ENCODE measurements around the gene TARS1. TPM values are rescaled to one million over a fixed set of nuclear protein-coding genes. Genes with fewer than 3 reads are reported as not detected.
"Not testable (repeated sequence)": the region's sequence is repeated elsewhere in the genome, so short reads cannot be mapped to it uniquely, and the experiment has no call there.

Gene TARS1
- total RNA-seq, 6 donors from 2014 or later = 28.3 to 111 (median 49.5) TPM

DNA sequence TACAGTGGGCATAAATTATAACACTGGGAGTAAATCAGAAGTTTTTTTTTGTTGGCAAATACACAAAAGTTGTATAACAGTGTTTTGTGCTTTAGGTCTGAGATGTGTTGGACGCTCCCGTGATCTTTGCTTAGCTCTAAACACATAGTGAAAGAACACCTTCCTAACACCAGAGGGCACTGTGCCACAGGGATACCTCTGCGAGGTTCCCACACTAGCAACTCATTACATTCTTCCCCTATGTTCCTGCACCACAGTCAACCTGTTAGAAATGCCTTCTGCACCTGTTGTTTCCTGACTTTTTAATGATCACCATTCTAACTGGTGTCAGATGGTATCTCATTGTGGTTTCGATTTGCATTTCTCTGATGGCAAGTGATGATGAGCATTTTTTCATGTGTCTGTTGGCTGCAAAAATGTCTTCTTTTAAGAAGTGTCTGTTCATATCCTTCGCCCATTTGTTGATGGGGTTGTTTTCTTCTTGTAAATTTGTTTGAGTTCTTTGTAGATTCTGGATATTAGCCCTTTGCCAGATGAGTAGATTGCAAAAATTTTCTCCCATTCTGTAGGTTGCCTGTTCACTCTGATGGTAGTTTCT is 4.8 kb upstream of the TARS1 start:
- TF ChIP-seq, protein P1, sequence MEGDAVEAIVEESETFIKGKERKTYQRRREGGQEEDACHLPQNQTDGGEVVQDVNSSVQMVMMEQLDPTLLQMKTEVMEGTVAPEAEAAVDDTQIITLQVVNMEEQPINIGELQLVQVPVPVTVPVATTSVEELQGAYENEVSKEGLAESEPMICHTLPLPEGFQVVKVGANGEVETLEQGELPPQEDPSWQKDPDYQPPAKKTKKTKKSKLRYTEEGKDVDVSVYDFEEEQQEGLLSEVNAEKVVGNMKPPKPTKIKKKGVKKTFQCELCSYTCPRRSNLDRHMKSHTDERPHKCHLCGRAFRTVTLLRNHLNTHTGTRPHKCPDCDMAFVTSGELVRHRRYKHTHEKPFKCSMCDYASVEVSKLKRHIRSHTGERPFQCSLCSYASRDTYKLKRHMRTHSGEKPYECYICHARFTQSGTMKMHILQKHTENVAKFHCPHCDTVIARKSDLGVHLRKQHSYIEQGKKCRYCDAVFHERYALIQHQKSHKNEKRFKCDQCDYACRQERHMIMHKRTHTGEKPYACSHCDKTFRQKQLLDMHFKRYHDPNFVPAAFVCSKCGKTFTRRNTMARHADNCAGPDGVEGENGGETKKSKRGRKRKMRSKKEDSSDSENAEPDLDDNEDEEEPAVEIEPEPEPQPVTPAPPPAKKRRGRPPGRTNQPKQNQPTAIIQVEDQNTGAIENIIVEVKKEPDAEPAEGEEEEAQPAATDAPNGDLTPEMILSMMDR (IDR thresholded peaks at IDR 0.05) = peak; percentile 57 to 80 (median 68)
- peak; percentile 62 to 65 for ATAC-seq (ENCODE audit: low FRiP score in 2 of 2)
- 21 to 27% methylated on average over 5 of the region's 5 CpGs for WGBS, 2 donors

GRCh38 chr5:33438996-33439395 is 1.8 kb upstream of the TARS1 start:
- H3K9me3 ChIP-seq = no peaks in the 10 kb centered on the region
- no peak overlapping the region for H3K27ac ChIP-seq
- H3K4me3 ChIP-seq = peak overlapping the region in 1 of 4 donors; percentile 71
- no peaks in the 10 kb centered on the region for H3K36me3 ChIP-seq
- H3K4me1 ChIP-seq = peaks cover 25 to 35% (median 29%) of the 10 kb centered on the region in 4 donors
- DNase-seq (no peak), ATAC-seq (ENCODE audit: low FRiP score in 2 of 2) (no peak)
- 67 to 77% methylated on average over 6 of the region's 6 CpGs for WGBS, 2 donors
- TF ChIP-seq POLR2AphosphoS5 (IDR thresholded peaks at IDR 0.05) = no peak
- no peak for TF ChIP-seq EP300 (IDR thresholded peaks at IDR 0.05)
- TF ChIP-seq, protein P1 (IDR thresholded peaks at IDR 0.05) = no peak
- TF ChIP-seq POLR2A (IDR thresholded peaks at IDR 0.05) = no peak
- H3K27me3 ChIP-seq = no peaks in the 10 kb centered on the region

More for the DNA sequence above, 4.8 kb upstream of the TARS1 start:
- peak in 1 of 2 donors; percentile 68 for DNase-seq
- peaks cover 8 to 14% (median 10%) of the 10 kb centered on the region in 4 donors for H3K4me1 ChIP-seq
- not testable (repeated sequence) for H3K36me3 ChIP-seq, H3K27ac ChIP-seq, H3K4me3 ChIP-seq, H3K9me3 ChIP-seq, H3K27me3 ChIP-seq

DNA sequence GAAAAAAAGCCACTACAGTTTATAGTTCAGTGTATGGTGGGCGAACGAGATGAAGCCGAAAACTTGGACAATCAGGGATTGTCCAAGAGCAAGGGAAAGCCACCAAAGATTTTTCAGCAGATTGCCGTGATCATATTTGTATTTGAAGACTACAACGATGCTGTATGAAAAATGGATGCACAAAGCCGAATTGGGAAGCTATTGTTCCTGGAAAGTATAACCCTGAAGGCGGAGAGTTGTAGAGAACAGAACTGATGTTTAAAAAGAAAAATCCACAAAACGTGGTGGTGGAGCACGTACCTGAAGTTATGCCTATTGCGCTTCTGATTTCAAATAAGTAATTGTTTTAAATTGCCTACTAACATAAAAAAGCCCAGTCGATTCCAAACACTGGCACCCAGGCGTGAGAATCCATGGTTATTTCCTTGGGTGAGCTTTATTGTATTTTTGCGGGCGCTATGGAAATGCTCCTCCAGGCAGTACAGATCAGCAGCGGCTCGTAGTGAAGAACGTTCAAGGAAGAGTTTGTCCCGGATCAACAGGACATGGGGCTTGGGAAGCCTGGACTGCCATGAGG is 772 bp upstream of the TARS1 start:
- peak in 1 of 4 donors; percentile 35 for TF ChIP-seq POLR2A (IDR thresholded peaks at IDR 0.05)
- TF ChIP-seq POLR2AphosphoS5 (IDR thresholded peaks at IDR 0.05) = no peak
- Histone ChIP-seq H3K36me3 (no peaks in the 10 kb centered on the region), H3K4me1 (peaks cover 25 to 43% (median 30%) of the 10 kb centered on the region in 4 donors), H3K27ac (peak overlapping the region; percentile 82 to 93 (median 92)), H3K27me3 (no peaks in the 10 kb centered on the region), H3K4me3 (peak overlapping the region; percentile 45 to 86 (median 78)), H3K9me3 (no peaks in the 10 kb centered on the region)
- DNase-seq = no peak
- no peak for ATAC-seq (ENCODE audit: low FRiP score in 2 of 2)
- WGBS, 2 donors = 3 to 13% methylated on average over 14 to 18 of the region's 18 CpGs

GRCh38 chr5:33441241-33442177 is 744 bp downstream of the TARS1 start:
- TF ChIP-seq POLR2A (IDR thresholded peaks at IDR 0.05) (no peak), EP300 (IDR thresholded peaks at IDR 0.05) (no peak), POLR2AphosphoS5 (IDR thresholded peaks at IDR 0.05) (no peak)
- TF ChIP-seq, protein P1 (IDR thresholded peaks at IDR 0.05) = no peak
- Histone ChIP-seq H3K9me3 (no peaks in the 10 kb centered on the region), H3K27me3 (no peaks in the 10 kb centered on the region), H3K27ac (peak overlapping the region; percentile 82 to 93 (median 92)), H3K4me3 (peak overlapping the region; percentile 49 to 86 (median 78)), H3K4me1 (peaks cover 25 to 43% (median 28%) of the 10 kb centered on the region in 4 donors), H3K36me3 (peaks cover 4 to 15% (median 9%) of the 10 kb centered on the region in 4 donors)
- ATAC-seq (ENCODE audit: low FRiP score in 2 of 2) (peak; percentile 3 to 76), DNase-seq (peak in 1 of 2 donors; percentile 36)
- 2 to 3% methylated on average over 22 of the region's 22 CpGs for WGBS, 2 donors

DNA sequence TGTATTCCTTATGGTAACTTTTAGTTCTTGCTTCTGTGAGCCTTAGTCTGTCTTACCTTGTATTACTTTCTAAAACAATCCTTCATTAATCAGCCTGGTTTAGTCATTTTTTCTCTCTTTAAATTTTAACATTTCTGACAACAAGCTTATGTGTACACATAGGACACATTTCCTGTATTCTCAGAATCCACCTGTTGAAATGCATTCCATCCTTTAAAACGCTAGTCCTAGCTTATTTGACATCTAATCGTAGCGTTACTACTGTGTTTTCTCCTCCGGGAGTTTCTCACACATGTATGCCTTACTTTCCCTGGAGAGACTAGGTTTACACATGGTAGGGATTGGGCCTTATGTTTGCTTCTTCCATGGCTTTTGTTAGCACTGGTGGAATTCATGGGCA is 3.8 kb downstream of the TARS1 start:
- DNase-seq (no peak), ATAC-seq (ENCODE audit: low FRiP score in 2 of 2) (no peak)
- Histone ChIP-seq H3K4me1 (peaks cover 18 to 51% (median 26%) of the 10 kb centered on the region in 4 donors), H3K9me3 (no peaks in the 10 kb centered on the region), H3K36me3 (peaks cover 4 to 39% (median 19%) of the 10 kb centered on the region in 4 donors), H3K4me3 (no peak overlapping the region), H3K27me3 (no peaks in the 10 kb centered on the region), H3K27ac (no peak overlapping the region)
- TF ChIP-seq POLR2A (IDR thresholded peaks at IDR 0.05) = no peak
- TF ChIP-seq POLR2AphosphoS5 (IDR thresholded peaks at IDR 0.05) = no peak
- TF ChIP-seq EP300 (IDR thresholded peaks at IDR 0.05) = no peak
- TF ChIP-seq, protein P1 (IDR thresholded peaks at IDR 0.05) = no peak
- WGBS, 2 donors = 85% methylated on average over 4 of the region's 4 CpGs
